VCaP (cell line): ENCODE data around the gene EFTUD2.

Experiments
- H3K27ac ChIP-seq: fragments of 450-650 bp; 2 replicates; pipeline ENCODE4 v1.5.1; 2017
- CTCF ChIP-seq: fragments of 450-650 bp; conservative IDR thresholded peaks from 2 replicates; pipeline ENCODE4 v1.5.1; 2017; ENCODE audit warnings: mild to moderate bottlenecking, moderate library complexity

The EFTUD2 gene

GRCh38 chr17:44847586-44847985 is 51.7 kb downstream of the EFTUD2 start, which contains the start of gene HIGD1B:
Gene HIGD1B (plus strand): TSS chr17:44847883. CDS start chr17:44848153, 270 bp downstream.
- TF ChIP-seq CTCF, result no peak
- no peak within 1 kb of the TSS for H3K27ac ChIP-seq

DNA sequence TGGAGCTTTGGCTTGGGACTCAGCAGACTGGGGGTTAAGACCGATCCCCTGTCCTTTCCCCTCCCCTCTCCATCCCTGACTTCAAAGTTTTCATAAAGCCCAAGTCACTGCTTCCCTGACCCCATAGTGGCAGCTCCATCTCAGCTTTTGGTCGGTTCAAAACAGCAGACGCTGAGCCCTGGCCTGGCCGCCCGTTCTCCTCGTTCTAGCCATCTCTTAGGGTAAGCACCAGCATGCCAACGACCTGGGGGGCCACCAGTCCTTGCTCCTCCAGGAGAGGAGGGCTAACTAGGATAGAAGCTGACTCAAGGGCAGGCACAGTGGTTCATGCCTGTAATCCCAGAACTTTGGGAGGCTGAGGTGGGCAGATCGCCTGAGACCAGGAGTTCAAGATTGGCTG is 53.0 kb downstream of the EFTUD2 start:
- no peak overlapping the region for H3K27ac ChIP-seq
- no peak for TF ChIP-seq CTCF

DNA sequence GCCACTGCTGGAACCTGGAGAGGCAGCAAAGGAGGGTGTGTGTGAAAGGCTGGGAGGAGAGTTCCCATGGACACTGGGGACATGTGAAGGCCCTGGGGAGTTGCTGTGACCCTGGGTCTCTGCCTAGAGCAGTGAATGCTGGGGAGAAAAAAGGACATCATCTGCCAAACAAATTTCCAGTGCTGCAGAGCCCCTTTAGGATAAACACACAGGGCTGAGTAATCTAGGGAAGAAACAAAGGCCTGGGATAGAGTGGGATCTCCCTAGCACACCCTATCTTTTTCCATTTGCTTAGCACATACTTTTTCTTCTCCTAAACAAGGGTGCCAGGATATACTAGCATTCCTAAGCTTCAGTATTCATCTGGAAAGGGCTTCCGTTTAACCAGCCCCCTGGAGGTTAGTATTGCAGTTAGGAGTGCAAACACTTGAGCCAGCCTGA is 54.8 kb downstream of the EFTUD2 start:
- no peak for TF ChIP-seq CTCF
- no peak overlapping the region for H3K27ac ChIP-seq

GRCh38 chr17:44842748-44843147 is 56.5 kb downstream of the EFTUD2 start:
- no peak for TF ChIP-seq CTCF
- H3K27ac ChIP-seq, result no peak overlapping the region

DNA sequence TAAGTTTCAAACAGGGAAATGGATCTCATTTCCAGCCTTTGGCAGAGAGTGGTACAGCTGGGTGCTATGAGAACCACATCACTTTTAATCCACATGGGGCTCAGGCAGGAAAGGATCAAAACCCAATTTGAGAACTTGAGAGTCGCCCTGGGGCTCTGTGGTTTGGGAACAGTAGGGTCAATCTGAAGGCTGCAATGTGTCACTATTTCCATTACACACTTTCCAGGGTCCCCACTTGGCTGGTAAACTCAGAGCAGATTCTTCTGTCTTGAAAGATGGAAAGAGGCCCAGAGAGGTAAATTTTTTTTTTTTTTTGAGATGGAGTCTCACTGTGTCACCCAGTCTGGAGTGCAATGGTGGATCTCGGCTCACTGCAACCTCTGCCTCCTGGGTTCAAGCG is 58.3 kb downstream of the EFTUD2 start:
- TF ChIP-seq CTCF, result no peak
- no peak overlapping the region for H3K27ac ChIP-seq

DNA sequence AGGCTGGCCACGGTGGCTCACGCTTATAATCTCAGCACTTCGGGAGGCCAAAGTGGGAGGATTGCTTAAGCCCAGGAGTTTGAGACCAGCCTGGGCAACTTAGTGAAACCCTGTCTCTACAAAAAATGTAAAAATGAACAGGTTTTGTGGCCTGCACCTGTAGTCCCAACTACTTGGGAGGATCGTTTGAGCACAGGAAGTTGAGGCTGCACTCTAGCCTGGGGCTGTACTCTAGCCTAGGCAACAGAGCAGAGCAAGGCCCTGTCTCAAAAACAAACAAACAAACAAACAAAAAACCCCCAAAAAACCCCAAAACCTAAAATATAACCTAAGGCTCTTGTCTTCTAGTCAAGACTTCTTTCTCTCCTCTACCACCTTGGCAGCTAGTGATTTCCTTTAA is 59.0 kb downstream of the EFTUD2 start:
- TF ChIP-seq CTCF, result no peak
- no peak overlapping the region for H3K27ac ChIP-seq

DNA sequence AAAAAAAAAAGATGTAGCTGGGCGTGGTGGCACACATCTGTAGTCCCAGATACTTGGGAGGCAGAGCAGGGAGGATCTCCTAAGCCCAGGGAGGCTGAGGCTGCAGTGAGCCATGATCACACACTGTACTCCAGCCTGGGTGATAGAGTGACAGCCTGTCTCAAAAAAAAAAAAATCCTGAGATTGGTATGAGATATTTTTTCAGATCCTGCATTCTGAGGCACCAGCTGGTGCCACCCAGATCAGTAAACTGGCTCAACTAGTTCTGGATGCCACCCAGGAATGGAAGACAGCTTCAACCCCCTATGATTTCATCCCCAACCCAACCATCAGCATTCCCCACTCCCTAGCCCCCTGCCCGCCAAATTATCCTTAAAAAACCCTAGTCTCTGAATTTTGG is 62.0 kb downstream of the EFTUD2 start:
- TF ChIP-seq CTCF, result no peak
- no peak overlapping the region for H3K27ac ChIP-seq

- H3K27ac ChIP-seq, result no peak overlapping the region
- no peak for TF ChIP-seq CTCF
These were observed 66.4 kb downstream of the EFTUD2 start for GRCh38 chr17:44832805-44833204.
